Bronchial epithelial cell (primary cell): Measurements from ENCODE around the gene ADCY2. TPM values are rescaled to one million over a fixed set of nuclear protein-coding genes. Genes with fewer than 3 reads are reported as not detected.

Source experiments
- DNase-seq: peaks from one replicate; pipeline ENCODE4 v3.0.0-alpha.2; 2010; ENCODE audit warnings: low read depth
- FAIRE-seq: peaks from 2 replicates; lab custom pipeline; 2011; peaks lifted over from hg19 to GRCh38; lab: Jason Lieb, UNC
- H3K27me3 ChIP-seq: 2 replicates; pipeline ENCODE4 v1.5.1; 2011; ENCODE audit warnings: low read length; ENCODE audit not compliant: control insufficient read depth, insufficient read depth
- H3K36me3 ChIP-seq: 2 replicates; pipeline ENCODE4 v1.5.1; 2011; ENCODE audit warnings: low read length; ENCODE audit not compliant: control insufficient read depth, insufficient read depth
- H3K4me3 ChIP-seq: 2 replicates; pipeline ENCODE4 v1.5.1; 2011; ENCODE audit warnings: mild to moderate bottlenecking, low read depth, low read length, control low read depth
- total RNA-seq: library from RNA; depleted of rRNA; stranded (reverse); fragments of >200 nt; gene quantifications from 2 replicates; pipeline ENCODE4 v1.2.1, GENCODE V29; 2014
- TF ChIP-seq, protein P1 (sequence below): IDR thresholded peaks from 2 replicates; pipeline ENCODE4 v1.5.1; 2011; ENCODE audit warnings: mild to moderate bottlenecking, moderate library complexity, low read length, control low read depth, inconsistent platforms; ENCODE audit not compliant: insufficient read depth, severe bottlenecking

ADCY2 gene
- total RNA-seq, 1 donor from 2014 or later = under 0.01 TPM

DNA sequence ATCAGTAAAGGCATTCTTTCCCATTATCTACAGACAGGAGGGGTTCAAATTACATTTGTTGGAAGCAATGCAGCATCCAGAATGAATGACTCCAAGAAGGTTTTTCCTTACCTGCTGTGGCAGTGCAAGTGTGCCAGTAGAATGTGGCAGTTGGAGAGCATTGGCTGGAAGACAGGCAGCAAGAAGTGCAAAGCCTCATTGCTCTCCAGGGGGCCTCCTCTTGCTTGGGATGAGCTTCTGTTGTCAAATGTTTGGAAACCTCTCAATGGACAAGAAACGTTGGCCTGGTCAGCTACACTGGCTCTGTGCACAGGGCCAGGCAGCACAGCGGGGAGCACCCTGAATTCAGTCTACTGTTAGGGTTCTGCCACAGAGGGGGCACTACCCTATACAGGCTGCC is 226.6 kb downstream of the ADCY2 start:
- TF ChIP-seq, protein P1, sequence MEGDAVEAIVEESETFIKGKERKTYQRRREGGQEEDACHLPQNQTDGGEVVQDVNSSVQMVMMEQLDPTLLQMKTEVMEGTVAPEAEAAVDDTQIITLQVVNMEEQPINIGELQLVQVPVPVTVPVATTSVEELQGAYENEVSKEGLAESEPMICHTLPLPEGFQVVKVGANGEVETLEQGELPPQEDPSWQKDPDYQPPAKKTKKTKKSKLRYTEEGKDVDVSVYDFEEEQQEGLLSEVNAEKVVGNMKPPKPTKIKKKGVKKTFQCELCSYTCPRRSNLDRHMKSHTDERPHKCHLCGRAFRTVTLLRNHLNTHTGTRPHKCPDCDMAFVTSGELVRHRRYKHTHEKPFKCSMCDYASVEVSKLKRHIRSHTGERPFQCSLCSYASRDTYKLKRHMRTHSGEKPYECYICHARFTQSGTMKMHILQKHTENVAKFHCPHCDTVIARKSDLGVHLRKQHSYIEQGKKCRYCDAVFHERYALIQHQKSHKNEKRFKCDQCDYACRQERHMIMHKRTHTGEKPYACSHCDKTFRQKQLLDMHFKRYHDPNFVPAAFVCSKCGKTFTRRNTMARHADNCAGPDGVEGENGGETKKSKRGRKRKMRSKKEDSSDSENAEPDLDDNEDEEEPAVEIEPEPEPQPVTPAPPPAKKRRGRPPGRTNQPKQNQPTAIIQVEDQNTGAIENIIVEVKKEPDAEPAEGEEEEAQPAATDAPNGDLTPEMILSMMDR = no peak
- no peaks in the 10 kb centered on the region for H3K36me3 ChIP-seq
- DNase-seq = no peak
- no peak for FAIRE-seq
- no peak overlapping the region for H3K4me3 ChIP-seq
- no peaks in the 10 kb centered on the region for H3K27me3 ChIP-seq

DNA sequence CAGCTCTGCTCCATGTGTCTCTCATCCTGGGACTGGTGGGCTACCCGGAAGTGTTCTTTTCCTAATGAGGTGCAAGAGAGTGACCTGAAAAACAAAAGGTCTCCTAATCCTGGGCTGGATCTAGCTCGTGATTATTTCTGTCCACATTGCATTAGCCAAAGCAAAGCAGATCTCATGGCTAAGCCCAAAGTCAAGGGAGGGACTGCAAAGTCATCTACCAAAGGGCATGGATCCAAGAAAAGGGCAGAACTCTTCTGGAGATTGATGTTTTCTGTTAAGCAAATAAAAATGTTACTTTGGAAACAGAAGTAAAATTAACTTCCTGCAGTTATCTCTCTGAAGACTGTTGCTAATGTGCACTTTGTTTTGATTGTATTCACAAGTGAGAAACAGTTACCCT is 229.8 kb downstream of the ADCY2 start:
- no peak for DNase-seq
- H3K27me3 ChIP-seq = no peaks in the 10 kb centered on the region
- no peak overlapping the region for H3K4me3 ChIP-seq
- H3K36me3 ChIP-seq = no peaks in the 10 kb centered on the region
- TF ChIP-seq, protein P1 = no peak
- no peak for FAIRE-seq

DNA sequence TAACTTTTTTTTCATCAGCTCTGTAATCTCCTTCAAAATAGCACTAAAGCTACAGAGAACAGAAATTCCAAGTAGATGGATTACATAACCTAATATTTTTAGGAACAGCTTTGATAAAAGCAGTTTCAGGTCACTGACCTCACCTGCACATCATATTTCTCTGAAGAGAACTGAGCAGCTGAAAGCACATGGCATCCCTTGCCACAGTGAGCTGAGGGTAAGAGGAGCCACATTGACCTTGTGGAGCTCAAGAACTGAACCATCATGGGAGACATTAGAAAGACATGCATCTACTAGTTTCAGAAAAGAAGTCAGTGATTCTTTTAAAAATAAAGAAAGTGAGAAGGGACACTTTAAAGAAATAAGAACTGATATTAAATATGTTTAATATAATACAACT is 232.3 kb downstream of the ADCY2 start:
- Histone ChIP-seq H3K27me3 (no peaks in the 10 kb centered on the region), H3K36me3 (no peaks in the 10 kb centered on the region), H3K4me3 (no peak overlapping the region)
- FAIRE-seq = no peak
- TF ChIP-seq, protein P1 = no peak
- DNase-seq = no peak

DNA sequence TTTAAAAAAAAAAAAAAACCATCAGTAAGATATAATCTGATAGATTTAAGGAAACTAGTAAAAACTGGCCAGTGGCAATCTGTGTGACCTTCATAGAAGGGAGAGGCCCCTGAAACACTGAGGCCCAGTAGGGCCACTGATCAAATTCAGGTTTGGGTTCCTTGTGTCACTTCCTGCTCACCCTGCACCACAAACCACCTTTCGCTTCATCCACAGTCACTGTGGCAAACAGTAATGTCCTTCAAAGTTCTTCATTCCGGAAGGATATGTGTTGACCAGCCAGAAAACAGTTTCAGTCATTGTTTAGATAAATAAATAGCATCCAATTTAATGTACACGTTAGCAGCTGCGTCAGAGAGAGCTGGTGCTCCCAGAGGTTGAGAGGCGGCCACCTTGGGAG is 232.9 kb downstream of the ADCY2 start:
- FAIRE-seq = no peak
- H3K27me3 ChIP-seq = no peaks in the 10 kb centered on the region
- no peak for DNase-seq
- H3K4me3 ChIP-seq = no peak overlapping the region
- H3K36me3 ChIP-seq = no peaks in the 10 kb centered on the region
- TF ChIP-seq, protein P1 = no peak

DNA sequence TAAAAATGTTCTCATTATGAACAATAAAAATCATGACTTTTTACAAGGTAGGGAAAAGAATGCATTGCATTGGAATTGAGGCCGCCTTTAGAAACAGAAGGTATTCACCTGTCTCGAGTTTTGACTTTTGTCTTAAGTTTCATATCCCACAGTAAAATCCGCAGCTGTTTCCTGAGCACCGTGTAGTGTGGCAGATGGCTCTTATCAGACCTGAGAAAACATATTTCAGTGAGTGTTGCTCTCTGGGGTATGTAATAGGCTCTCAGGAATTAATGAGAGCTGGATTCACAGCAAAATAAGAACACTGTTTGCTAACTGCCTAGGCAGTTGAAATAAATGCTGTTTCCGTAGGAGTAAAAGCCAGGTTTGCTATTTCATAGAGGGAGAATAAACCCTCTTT is 233.6 kb downstream of the ADCY2 start:
- TF ChIP-seq, protein P1 = no peak
- DNase-seq (no peak), FAIRE-seq (no peak)
- no peaks in the 10 kb centered on the region for H3K27me3 ChIP-seq
- H3K36me3 ChIP-seq = no peaks in the 10 kb centered on the region
- H3K4me3 ChIP-seq = no peak overlapping the region

DNA sequence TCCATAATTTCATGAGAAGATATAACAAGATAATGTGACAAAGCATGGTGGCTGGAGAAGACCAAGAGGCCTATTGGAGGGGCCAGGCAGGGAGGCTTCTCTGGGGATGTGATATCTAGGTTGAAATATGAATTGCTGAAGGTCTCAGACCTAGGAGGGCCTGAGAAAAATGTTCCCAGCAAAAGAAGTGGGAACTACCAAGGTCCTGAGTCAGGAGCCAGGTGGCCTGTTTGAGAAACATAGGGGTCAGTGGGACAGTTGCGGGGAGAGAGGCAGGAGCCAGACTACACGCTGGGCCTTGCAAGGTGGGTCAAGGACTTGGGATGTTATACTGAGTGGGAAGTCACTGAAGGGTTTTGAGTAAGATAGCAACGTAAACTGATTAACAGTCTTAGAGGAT is 238.9 kb downstream of the ADCY2 start:
- TF ChIP-seq, protein P1 = no peak
- Histone ChIP-seq H3K36me3 (no peaks in the 10 kb centered on the region), H3K4me3 (no peak overlapping the region), H3K27me3 (no peaks in the 10 kb centered on the region)
- DNase-seq (no peak), FAIRE-seq (no peak)
